Osteoblast (primary cell): ENCODE measurements around the gene ZNF280A. TPM values are rescaled to one million over a fixed set of nuclear protein-coding genes. Genes with fewer than 3 reads are reported as not detected.

Experiments used
- DNase-seq: peaks from one replicate; pipeline ENCODE4 v3.0.0; 2011; ENCODE audit warnings: low spot score, mixed read lengths; ENCODE audit not compliant: insufficient read length; ENCODE audit errors: missing footprints
- H2AFZ ChIP-seq: 2 replicates; pipeline ENCODE4 v1.6.0; 2011; ENCODE audit warnings: mild to moderate bottlenecking, low read length
- H3K27ac ChIP-seq: 2 replicates; pipeline ENCODE4 v1.5.1; 2011; ENCODE audit warnings: mild to moderate bottlenecking, low read depth, low read length, moderate library complexity
- H3K27me3 ChIP-seq: 2 replicates; pipeline ENCODE4 v1.6.0; 2012; ENCODE audit warnings: mild to moderate bottlenecking, control low read depth, inconsistent platforms, low read length, moderate library complexity; ENCODE audit not compliant: insufficient read depth
- H3K36me3 ChIP-seq: 2 replicates; pipeline ENCODE4 v1.5.1; 2011; ENCODE audit warnings: mild to moderate bottlenecking, low read length, control low read depth, moderate library complexity; ENCODE audit not compliant: insufficient read depth
- H3K4me1 ChIP-seq: 2 replicates; pipeline ENCODE4 v1.5.1; 2011; ENCODE audit warnings: mild to moderate bottlenecking, low read length, control low read depth, moderate library complexity; ENCODE audit not compliant: insufficient read depth
- H3K4me2 ChIP-seq: 2 replicates; pipeline ENCODE4 v1.6.0; 2011; ENCODE audit warnings: mild to moderate bottlenecking, low read length; ENCODE audit not compliant: insufficient read depth
- H3K4me3 ChIP-seq: fragments of 200-600 bp; sonication (generic); 3 replicates; pipeline ENCODE4 v1.5.1; 2012; ENCODE audit warnings: mild to moderate bottlenecking, low read length, inconsistent platforms; ENCODE audit not compliant: insufficient read depth
- H3K79me2 ChIP-seq: 2 replicates; pipeline ENCODE4 v1.6.0; 2012; ENCODE audit warnings: mild to moderate bottlenecking, low read length, control low read depth, inconsistent platforms; ENCODE audit not compliant: insufficient read depth
- H3K9me3 ChIP-seq: 2 replicates; pipeline ENCODE4 v1.5.1; 2011; ENCODE audit warnings: low read depth, low read length, control low read depth
- H4K20me1 ChIP-seq: 2 replicates; pipeline ENCODE4 v1.6.0; 2012; ENCODE audit warnings: mild to moderate bottlenecking, low read length, control low read depth; ENCODE audit not compliant: insufficient read depth
- CTCF ChIP-seq: IDR thresholded peaks from 2 replicates; pipeline ENCODE4 v1.5.1; 2011; ENCODE audit warnings: mild to moderate bottlenecking, low read depth, low read length, moderate library complexity; ENCODE audit errors: extremely low read depth
- total RNA-seq: library from RNA; depleted of rRNA; stranded (reverse); fragments of >200 nt; gene quantifications from 2 replicates; pipeline ENCODE4 v1.2.3, GENCODE V29; 2012

The ZNF280A gene
- total RNA-seq, 1 donor = not detected

- H3K4me1 ChIP-seq = no peaks in the 10 kb centered on the region
- no peak overlapping the region for H2AFZ ChIP-seq
- no peaks in the 10 kb centered on the region for H3K36me3 ChIP-seq
- no peak overlapping the region for H3K4me2 ChIP-seq
- no peak for DNase-seq
- no peaks in the 10 kb centered on the region for H4K20me1 ChIP-seq
- no peaks in the 10 kb centered on the region for H3K27me3 ChIP-seq
- H3K9me3 ChIP-seq = no peaks in the 10 kb centered on the region
- no peaks in the 10 kb centered on the region for H3K79me2 ChIP-seq
- H3K4me3 ChIP-seq = no peak overlapping the region
- no peak for TF ChIP-seq CTCF
- no peak overlapping the region for H3K27ac ChIP-seq
These were observed 27.7 kb upstream of the ZNF280A start for GRCh38 chr22:22547692-22548300.

- H3K79me2 ChIP-seq = no peaks in the 10 kb centered on the region
These were observed 27.2 kb upstream of the ZNF280A start for GRCh38 chr22:22547226-22547625.

GRCh38 chr22:22546490-22546889 is 26.4 kb upstream of the ZNF280A start:
- Histone ChIP-seq H3K27me3 (no peaks in the 10 kb centered on the region), H3K4me3 (no peak overlapping the region), H4K20me1 (no peaks in the 10 kb centered on the region), H3K9me3 (no peaks in the 10 kb centered on the region), H3K4me2 (no peak overlapping the region), H3K4me1 (no peaks in the 10 kb centered on the region), H3K27ac (no peak overlapping the region), H3K79me2 (no peaks in the 10 kb centered on the region), H2AFZ (no peak overlapping the region), H3K36me3 (no peaks in the 10 kb centered on the region)
- no peak for DNase-seq
- no peak for TF ChIP-seq CTCF

More at GRCh38 chr22:22547226-22547625, 27.2 kb upstream of the ZNF280A start:
- H3K4me2 ChIP-seq = no peak overlapping the region
- no peaks in the 10 kb centered on the region for H4K20me1 ChIP-seq
- no peaks in the 10 kb centered on the region for H3K36me3 ChIP-seq
- no peak for DNase-seq
- TF ChIP-seq CTCF = no peak
- no peaks in the 10 kb centered on the region for H3K27me3 ChIP-seq
- no peak overlapping the region for H2AFZ ChIP-seq
- no peaks in the 10 kb centered on the region for H3K4me1 ChIP-seq
- H3K9me3 ChIP-seq = no peaks in the 10 kb centered on the region
- no peak overlapping the region for H3K4me3 ChIP-seq
- H3K27ac ChIP-seq = no peak overlapping the region

GRCh38 chr22:22545084-22545483 is 25.0 kb upstream of the ZNF280A start:
- no peaks in the 10 kb centered on the region for H3K4me1 ChIP-seq
- no peaks in the 10 kb centered on the region for H4K20me1 ChIP-seq
- no peak overlapping the region for H2AFZ ChIP-seq
- no peak overlapping the region for H3K4me3 ChIP-seq
- no peaks in the 10 kb centered on the region for H3K36me3 ChIP-seq
- H3K27me3 ChIP-seq = no peaks in the 10 kb centered on the region
- no peak for DNase-seq
- no peaks in the 10 kb centered on the region for H3K9me3 ChIP-seq
- TF ChIP-seq CTCF = no peak
- H3K4me2 ChIP-seq = no peak overlapping the region
- no peak overlapping the region for H3K27ac ChIP-seq
- no peaks in the 10 kb centered on the region for H3K79me2 ChIP-seq
